NCI-H146 treated with DMSO at 0.1 percent for 48 hours (cell line): ENCODE results near the gene DST.

Experiments used
- DNase-seq: peaks from one replicate; lab custom pipeline; 2025; ENCODE audit not compliant: unreplicated experiment; lab: John Stamatoyannopoulos, UW

The DST gene

DNA sequence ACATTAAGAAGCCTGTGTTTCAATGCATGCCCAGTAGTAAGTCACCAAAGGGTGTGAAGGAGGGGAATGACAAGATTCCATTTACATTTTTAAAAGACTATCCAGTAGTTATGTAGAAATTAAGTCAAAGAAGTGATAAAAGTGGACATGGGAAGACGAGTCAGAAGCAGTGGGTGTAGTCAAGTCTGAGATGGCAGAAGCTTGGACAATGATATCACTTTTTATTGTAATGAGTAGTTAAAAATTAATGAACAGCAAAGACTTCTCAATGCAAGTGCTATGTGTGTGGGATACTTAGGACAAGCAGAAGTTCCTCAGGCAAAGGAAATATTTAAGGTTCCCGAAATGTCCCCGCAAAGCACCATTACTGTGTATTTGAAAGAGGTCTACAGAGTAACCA lies 156.0 kb downstream of the DST start:
- DNase-seq, result no peak

GRCh38 chr6:56484669-56485068 lies 158.0 kb downstream of the DST start:
- DNase-seq, result no peak

DNA sequence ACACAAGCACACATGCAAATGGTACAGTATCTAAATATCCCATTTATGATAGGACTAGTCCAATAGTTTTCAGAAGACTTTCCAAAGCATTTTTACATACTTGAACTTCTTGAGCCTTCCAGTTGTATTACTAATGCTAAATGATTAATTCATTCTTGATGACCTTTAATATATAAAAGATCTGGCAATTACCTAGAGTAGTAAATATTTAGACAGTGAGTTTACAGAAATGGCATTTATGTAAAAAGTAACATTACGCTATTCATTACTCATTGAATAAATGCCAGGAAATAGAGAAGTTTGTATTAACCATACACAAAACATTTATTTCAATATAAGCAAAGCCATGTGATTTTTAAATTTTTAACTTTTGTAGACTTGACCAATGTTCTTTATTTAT lies 158.8 kb downstream of the DST start:
- DNase-seq, result no peak

- peak; percentile 3 for DNase-seq
Observed at GRCh38 chr6:56482525-56482924, 160.2 kb downstream of the DST start.

DNA sequence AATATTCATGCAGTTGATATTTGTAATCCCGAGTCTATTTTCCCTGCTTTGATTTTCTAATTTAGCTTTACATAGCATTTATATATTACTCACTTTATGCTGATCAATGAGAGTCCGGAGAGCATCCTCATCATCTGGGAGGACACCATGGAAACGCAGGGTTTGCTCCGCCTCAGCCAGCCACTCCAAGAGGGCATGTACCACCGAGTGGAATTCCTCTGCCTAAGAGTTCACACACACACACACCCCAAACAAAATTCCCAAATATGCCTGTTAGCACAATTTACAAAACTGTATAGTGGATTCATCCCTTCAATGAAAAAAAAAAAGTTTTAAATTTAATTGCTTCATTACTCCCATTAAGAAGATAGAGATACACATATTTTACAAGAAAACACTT lies 160.7 kb downstream of the DST start:
- DNase-seq, result no peak

- no peak for DNase-seq
Observed at GRCh38 chr6:56480654-56481337, 161.9 kb downstream of the DST start.

DNA sequence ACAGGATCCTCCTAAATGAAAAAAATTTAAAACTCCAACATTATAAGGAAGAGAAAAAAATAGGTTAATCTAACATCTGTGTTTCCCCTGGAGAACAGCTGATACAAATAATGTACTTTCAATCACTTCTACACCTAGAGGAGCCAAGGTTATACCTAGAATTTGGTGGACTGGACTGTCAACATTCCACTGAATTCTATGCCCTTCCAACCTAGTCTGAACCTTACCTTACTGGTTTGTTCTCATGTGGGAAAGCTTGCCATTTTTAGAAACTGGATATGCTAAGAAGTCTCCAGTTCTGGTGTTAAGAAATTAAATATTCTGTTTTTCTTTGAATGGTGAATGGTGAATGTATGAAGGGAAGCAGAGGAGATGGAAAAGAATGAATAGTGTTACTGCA lies 162.4 kb downstream of the DST start:
- DNase-seq, result no peak

DNA sequence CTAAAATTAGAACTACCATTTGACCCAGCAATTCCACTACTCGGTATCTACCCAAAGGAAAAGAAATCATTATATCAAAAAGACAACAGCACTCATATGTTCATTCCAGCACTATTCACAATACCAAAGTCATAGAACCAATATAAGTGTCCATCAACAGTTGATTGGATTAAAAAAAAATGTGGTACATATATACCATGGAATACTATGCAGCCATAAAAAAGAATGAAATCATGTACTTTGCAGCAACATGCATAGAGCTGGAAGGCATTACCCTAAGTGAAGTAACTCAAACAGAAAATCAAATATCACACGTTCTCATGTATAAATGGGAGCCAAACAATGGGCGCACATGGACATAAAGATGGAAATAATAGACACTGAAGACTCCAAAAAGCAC lies 163.3 kb downstream of the DST start:
- no peak for DNase-seq

DNA sequence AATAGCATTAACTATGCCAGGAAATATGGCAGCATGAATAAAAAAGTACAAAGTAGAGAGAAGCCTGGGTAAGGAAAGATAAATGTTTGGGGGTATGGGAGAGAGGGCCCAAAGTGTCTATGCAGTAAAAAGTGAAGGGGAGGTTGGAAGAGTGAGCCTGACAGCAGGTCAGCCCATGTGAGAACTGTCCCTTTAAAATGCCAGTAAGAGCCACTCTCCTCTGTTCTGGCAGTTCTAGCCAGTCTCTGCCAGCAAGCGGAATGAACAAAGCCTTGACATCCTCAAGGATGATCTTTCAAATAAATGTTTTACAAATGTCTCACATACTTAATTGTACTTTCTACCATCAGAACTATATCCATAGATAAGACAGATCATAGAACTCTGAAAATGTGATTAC lies 164.5 kb downstream of the DST start:
- no peak for DNase-seq

DNA sequence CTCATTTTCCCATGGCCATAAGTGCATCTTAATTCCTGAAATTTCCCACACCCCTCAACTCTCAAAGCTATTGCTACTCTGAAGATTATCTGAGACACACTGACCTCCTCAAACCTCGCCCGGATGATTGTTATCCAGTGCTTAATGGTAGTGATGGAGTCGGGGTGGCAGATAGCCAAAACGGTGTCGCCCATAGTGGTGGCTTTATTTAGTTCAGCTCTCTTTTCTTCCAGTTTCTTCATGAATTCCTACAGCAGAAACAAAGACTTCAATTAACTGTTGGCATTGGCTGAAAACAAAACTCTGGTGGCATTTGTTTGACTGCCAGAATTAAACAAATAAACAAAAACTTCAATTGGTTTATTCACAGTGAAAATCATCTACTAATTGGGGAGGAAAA lies 165.4 kb downstream of the DST start:
- DNase-seq, result no peak

- peak; percentile 13 for DNase-seq
Observed at GRCh38 chr6:56475736-56476457, 166.8 kb downstream of the DST start.

GRCh38 chr6:56474532-56474931 lies 168.2 kb downstream of the DST start:
- DNase-seq, result no peak

- no peak for DNase-seq
Observed at GRCh38 chr6:56463443-56463842, 179.2 kb downstream of the DST start.

- no peak for DNase-seq
Observed at GRCh38 chr6:56459030-56459805, 183.5 kb downstream of the DST start.

DNA sequence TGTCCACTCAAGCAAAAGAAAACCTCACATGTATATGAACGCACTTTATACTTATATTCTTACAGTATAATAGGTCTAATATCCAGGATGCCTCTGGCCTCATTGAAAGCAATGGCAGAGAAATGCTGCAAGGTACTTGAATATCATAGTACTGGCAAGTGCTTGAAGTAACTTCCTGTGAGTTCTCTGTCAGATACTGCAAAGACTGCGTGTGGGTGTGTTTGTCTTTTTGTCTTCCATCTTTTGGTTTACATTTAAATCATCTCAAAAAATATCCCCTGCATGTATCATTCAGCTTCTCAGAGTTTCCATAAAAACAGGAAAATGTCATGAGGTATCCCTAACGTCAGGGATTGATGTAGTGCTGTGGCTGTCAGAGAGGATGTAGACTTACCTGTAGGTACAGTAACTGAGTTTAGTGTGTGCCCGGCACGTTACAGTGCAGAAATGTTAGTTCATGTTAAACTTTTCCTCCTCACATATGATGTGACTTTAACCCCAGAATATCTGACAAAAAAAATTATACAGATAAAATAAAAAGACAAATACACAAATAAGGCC lies 184.3 kb downstream of the DST start:
- DNase-seq, result no peak

- DNase-seq, result no peak
Observed at GRCh38 chr6:56456785-56457184, 185.9 kb downstream of the DST start.

DNA sequence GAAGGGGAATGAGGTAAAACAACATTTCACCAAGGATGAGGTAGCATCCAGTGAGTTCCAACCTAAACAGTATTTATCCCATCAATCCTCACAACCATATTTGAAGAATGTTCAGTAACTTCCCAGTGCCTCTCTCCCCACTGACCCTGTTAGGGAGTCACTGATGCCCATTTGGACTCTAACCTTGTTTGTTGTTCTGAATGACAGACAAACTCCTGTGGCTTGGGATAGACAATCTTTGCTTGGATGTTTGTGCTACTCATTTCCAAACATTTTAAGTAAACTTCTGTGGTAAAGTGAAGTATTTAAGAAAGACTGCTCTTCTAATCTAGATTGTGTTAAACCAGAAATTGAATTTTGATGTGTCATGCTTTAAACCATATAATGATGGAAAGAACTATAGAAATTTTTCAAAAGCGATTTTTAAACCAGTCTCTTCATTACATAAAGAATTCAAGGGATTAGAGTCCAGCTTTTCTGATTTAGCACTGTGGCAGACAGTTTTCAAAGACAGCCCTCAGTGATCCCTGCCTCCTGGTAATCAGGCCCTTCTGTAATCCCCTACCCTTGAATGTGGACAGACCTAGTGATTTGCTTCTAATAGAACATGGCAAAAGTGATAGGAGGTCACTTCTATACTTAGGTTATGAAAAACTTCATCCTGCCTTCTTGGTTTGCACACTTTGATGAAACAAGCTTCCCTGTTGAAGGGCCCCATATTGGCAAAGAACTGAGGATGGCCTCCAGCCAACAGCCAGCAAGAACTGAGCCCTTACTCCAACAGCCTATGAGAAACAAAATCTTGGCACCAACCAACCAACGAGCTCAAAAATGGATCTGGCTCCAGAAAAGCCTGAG lies 191.6 kb downstream of the DST start:
- DNase-seq, result no peak

DNA sequence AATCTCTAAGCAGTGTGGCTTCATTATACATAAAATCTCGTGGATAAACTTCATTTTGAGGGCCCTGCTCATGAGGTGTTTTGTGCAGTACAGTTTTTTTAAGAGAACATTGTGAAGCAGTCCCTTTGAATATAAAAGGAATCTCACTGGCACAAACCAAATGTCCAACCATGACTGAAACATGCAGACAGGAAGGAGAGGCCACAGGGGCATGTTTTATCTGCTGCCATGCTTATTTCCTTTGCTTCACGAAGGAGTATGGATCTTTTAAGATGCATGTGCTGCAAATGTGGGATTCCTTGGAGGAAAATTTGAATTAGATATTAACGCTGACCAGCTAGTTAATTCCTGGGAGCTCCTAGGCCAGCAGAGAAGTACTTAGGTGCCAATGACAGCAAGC lies 192.3 kb downstream of the DST start:
- DNase-seq, result no peak

DNA sequence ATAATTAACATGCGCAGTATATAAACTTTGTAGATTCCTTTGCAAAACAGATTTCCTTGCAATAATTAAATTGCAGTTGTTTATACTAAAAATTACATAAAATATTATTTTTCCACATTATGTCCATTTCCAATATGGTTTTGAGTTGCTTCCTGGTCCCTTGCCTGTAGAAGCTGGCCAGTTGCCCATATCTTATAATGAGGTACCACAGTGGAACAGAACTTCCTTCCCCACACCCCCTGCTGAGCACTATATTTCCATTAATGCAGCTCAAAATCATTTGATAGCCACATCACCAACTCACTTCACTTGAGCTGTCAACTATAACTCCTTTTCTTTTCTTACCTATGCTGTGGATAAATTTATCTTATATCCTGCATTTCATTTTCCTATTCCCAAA lies 194.6 kb downstream of the DST start:
- DNase-seq, result no peak

DNA sequence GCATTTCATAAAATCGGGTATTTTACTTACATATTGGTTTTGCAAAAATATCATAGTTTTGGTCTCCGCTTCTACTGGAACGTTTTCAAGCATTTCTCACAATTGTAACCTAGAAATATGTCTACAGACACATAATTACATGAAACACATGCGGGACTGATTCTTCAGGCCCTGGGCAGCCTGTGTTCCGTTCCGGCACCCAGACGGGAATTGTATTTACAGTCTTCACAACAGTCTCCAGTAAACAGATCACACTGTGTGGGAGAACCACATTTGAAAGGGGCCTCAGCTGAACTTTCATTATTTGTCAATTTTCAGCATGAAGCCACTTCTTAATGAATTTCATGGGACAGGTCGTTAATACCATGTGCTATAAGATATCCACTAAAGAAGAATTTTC lies 196.9 kb downstream of the DST start:
- no peak for DNase-seq

- DNase-seq, result no peak
Observed at GRCh38 chr6:56444855-56445254, 197.8 kb downstream of the DST start.
